Dedifferentiated amniotic fluid mesenchymal stem cell (primary cell): ENCODE results near the gene ASB16.
"Not testable (repeated sequence)": the region's sequence is repeated elsewhere in the genome, so short reads cannot be mapped to it uniquely, and the experiment has no call there.

Experiments used
- DNase-seq: peaks from one replicate; pipeline ENCODE4 v3.0.0-alpha.2; 2016; ENCODE audit errors: extremely low spot score

Gene ASB16

DNA sequence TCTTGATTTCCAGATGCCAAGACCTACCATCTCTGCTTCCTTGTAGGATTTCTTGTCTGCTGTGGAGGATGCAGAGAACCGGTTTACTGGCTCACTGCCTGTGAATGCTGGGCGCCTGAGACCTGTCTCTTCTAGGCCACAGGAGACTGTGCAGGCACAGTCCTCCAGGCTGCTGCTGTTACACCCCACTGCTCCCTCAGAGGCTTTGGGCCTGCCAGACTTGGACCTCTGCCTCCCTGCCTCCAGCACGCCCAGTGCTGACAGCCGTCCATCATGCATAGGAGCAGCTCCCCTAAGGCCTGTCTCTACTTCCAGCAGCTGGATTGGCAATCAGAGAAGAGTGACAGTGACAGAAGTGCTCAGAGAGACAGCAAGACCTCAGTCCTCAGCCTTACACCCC lies 22.7 kb upstream of the ASB16 start:
- DNase-seq: no peak

DNA sequence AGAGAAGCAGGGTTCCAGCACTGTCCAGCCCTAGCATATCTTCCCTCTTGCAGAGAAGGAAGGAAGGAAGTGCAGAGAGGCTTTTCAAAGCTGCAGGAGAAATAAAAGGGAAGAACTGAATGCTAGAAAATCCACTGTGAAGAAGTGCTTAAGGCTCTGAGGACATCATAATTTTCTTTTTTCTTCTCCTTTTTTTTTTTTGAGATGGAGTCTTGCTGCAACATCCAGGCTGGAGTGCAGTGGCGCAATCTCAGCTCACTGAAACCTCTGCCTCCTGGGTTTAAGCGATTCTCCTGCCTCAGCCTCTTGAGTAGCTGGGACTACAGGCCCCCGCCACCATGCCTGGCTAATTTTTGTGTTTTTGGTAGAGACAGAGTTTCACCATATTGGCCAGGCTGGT lies 21.4 kb upstream of the ASB16 start:
- not testable (repeated sequence) for DNase-seq

DNA sequence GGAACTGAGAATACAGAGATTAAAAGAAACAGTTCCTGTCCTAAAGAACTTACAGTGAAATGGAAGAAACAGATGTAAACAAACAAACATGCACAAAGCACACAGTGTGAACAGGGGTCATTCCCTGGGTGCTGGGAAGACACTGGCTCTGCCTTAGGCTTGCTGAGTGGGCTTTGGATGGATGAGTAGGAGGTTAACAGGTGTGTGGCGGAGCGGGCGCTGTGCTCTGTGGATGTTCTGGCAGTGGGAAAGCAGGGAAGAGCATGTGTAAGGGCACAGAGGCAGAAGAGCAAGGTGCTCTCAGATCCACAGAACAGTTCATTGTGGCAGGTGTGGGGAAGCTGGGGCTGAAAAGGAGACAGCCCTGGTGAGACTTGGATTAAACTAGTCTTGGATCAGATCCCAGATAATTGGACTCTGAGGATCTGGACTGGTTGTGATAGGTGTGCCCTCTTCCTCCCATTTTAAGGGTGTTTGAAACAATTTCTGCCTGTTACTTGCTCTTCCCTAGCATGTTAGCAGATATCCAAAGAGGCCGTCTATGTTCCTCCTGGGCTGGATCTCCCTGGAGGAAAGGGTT lies 20.7 kb upstream of the ASB16 start:
- DNase-seq: no peak

DNA sequence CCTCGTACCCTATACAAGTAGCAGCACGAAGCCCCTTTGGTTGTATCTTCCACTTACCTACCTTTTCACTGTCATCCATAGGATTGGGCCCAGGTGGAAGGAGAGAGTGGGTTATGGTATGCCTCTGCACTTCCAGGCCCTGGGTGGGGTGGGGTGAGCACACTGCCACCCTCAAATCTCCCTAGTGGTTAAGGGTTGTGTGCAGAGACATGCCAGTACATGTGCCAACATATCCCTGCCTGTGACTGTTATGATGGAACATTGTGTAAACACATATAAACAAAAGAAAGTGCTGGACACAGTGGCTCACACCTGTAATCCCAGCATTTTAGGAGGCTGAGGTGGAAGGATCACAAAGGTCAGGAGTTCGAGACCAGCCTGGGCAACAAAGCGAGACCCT lies 17.6 kb upstream of the ASB16 start:
- DNase-seq: no peak

DNA sequence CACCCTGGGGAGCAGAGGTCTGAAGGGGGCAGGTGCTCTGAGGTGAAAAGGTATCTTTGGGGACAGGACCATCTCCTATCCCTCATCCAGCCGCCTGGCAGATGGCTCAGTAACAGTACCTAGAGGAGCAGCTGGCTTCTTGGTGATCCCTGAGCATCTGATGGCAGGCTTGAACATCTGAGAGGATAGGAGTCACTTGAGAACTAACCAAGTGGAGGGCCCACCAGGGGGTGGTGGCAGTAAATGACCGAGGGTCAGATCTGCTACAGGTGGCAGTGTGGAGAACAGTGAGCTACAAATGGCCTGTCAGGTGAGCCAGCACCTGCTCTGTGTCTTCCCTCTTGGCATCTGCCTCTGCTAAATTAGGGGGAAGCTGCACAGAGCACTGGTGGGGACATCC lies 15.0 kb upstream of the ASB16 start:
- no peak for DNase-seq

DNA sequence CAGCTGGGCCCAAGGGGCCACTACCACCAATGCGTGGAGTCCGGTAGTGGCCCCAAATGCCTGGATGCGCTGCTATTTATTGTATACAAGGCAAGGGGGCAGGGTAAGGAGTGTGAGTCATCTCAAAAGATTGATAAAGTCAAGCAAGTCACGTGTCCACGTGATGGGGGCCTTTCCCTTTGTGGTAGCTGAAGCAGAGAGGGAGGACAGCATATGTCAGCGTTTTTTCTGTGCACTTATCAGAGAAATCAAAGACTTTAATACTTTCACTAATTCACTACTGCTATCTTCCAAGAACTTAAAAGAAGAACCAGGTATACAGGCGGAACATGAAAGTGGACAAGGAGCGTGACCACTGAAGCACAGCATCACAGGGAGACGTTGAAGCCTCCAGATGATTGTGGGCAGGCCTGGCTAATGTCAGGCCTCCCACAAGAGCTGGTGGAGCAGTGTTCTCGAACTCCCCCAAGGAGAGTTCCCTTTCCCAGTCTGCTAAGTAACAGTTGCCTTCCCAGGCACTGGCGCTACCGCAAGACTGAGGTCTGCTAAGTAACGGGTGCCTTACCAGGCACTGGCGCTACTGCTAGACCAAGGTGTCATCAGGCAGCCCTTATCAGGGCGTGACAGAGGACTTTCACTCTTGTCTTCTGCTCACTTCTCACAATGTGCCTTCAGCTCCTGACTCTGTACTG lies 10.8 kb upstream of the ASB16 start:
- no peak for DNase-seq

DNA sequence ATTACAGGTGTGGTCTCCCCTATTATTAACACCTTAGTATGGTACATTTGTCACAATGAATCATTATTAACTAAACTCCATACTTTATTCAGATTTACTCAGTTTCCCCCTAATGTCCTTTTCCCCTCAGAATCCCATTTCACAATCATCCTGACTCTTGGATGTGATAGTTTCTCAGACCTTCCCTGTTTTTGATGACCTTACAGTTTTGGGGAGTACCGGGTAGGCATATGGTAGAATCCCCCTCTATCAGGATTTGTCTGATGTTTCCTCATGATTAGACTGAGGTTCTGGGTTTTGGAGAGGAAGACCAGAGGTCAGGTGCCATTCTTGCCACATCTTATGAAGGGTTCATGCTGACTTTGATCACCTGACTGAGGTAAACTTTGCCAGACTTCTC lies 6.0 kb upstream of the ASB16 start:
- no peak for DNase-seq

DNA sequence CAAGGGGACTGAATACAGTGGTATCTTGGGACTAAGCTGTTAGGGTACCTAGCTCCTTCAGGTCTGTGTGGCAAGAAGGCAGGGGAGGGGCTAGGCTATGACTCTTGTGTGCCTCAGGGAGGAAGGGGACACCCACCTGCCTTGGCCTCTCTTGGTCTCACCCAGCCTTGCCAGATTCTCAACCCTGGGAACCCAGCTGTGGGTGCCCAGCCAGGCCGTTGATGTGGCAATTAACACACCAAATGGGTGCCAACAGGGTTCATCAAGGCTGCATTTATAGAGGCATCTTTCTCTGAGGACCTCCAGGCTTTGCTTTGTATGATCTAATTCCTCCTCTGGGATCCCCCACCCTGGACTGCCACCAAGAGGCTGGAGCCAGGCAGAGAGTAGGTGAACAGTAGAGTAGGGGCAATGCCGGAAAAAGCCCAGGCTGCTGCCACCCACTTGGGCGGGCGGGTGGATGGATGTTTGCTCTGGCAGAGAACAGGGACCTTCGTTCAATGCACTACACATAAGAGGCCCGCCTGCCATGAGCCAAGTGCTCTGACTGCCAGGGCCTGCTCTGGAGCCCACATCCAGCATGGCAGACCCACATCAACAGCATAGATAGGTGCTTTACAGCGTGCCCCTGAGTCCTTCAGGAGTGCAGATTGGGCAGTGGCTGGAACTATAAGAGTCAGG lies 3.2 kb upstream of the ASB16 start:
- DNase-seq: no peak

DNA sequence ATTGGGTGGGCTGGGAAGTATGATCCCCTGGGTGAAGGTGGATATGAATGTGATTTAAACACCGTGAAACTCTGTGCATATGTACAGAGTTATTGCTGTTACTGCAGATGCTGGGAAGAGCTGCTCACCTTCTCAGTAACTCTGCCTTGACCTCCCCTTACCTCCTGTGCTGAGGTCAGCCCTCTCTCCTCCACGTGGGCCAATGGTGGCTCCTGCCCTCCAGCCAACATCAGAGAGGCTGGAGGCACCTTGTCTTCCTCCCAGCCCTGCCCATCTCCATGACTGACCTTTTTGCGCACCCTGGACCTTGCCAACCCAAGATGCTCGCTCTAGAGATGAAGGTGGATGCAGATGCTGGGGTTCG lies 387 bp upstream of the ASB16 start:
- DNase-seq: no peak

DNA sequence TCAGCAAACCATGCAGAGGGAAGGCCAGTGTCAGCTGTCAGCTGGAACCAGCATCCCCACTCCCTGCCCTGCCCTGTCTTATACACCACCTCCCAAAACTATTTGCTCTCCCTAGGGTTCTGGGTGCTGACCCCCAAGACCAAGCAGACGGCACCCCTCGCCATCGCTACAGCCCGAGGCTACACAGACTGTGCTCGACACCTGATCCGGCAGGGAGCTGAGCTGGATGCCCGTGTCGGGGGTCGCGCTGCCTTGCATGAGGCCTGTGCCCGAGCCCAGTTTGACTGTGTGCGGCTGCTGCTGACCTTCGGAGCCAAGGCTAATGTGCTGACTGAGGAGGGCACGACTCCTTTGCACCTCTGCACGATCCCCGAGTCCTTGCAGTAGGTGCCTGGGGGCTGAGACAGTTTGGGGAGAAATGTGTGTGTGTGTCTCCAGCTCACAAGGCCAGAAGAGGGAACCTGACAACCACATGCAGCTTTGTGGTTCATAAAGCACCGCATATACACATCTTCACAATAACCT lies 1.5 kb downstream of the ASB16 start:
- no peak for DNase-seq

DNA sequence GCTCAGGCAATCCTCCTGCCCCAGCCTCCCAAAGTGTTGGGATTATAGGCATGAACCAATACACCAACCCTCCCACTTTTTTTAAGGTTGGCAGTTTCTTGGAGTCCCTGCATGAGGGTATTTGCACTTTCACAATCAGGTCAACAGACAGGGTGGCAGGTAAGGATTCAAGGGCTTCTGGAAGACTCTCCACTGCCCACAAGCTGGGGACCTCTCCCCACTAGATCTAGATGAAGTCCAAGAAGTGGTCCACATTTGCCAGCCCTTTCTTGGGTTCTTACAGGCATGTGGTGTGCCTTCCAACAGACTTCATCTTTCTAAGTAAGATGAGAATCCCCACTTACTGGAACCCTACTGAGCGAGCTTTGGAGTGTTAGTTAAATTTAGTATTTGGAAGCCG lies 3.9 kb downstream of the ASB16 start:
- no peak for DNase-seq

DNA sequence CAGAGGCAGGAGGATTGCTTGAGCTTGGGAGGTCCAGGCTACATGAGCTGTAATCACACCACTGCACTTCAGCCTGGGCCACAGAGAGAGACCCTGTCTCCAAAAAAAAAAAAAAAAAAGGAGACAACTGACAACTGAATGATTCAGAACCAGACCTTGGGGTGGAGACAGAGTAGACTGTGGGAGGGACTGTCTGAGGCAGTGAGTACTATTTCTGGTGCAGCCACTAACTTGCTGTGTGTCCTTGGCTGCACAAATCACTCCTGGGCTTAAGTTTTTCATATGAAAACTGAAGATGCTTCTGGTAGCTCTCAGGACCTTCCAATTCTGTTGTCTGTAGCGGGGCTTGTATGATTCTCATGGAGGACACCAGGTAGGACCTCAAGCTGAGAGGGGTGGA lies 5.8 kb downstream of the ASB16 start:
- no peak for DNase-seq

DNA sequence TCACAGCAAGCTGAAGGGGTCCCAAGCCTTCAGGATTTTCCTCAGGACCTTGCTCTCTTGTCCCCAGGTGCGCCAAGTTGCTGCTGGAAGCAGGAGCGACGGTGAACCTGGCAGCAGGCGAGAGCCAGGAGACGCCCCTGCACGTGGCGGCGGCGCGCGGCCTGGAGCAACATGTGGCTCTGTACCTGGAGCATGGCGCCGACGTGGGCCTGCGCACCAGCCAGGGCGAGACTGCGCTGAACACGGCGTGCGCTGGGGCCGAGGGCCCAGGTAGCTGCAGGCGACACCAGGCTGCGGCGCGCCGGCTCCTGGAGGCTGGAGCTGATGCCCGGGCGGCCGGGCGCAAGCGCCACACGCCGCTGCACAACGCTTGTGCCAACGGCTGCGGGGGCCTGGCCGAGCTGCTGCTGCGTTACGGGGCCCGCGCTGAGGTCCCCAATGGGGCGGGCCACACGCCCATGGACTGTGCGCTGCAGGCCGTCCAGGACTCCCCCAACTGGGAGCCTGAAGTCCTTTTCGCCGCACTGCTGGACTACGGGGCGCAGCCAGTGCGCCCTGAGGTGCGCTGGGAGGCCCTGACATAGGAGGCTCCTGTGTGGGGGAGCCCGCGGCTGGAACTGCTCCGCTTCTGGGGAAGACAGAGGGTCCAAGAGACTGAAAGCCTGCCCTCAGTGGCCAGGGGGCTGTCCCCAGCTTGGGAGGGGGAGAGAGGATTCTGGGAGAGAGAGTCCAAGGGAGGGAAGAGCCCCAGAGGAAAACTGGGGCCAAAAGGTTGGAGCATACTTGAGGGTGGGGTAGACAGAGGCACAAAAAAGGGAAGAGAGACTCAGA lies 6.4 kb downstream of the ASB16 start:
- no peak for DNase-seq

DNA sequence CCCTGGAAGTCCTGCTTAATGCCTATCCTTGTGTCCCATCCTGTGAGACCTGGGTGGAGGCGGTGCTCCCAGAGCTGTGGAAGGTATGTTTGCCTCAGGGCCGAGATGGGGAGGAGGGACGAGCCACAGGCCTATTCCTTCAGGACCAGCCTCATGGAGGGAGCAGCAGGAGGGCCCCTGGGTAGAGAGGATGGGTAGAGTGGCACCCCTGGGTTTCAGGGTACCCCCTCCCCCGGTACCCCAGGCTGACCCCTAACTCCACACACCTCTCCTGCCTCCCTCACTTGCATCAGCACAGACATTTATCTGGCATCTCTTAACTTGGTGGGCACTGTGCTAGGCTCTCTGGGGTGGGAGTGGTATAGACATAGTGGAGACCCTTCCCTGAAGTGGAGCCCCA lies 7.1 kb downstream of the ASB16 start:
- no peak for DNase-seq

DNA sequence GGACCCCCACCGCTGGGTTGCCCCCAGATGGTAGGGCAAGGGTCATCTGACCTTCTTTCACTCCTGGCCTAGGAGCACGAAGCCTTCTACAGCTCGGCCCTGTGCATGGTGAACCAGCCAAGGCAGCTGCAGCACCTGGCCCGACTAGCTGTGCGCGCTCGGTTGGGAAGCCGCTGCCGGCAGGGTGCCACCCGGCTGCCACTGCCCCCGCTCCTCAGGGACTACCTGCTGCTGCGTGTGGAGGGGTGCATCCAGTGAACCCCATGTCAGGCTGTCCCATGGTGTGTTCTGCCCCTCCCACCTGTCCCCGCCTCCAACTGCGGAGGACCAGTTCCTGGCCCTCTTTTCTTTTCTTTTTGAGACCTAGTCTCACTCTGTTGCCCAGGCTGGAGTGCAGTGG lies 7.6 kb downstream of the ASB16 start:
- no peak for DNase-seq

DNA sequence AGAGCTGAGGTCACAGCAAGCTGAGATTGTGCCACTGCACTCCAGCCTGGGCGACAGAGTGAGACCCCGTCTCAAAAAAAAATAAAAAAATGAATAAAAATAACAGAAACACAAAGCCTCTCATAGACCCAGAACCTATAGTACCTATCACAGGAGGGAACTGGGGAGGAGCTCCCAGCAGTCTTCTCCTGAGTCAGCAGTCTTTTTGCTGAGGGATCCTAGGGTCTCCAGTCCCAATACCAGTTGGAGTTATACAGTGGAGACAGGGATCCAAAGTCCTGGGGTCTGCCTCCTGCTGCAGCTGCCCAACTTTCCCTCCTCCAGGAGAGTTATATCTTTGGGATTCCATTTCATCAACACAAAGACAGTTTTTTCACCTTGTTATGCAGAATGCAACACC lies 12.5 kb downstream of the ASB16 start:
- no peak for DNase-seq

DNA sequence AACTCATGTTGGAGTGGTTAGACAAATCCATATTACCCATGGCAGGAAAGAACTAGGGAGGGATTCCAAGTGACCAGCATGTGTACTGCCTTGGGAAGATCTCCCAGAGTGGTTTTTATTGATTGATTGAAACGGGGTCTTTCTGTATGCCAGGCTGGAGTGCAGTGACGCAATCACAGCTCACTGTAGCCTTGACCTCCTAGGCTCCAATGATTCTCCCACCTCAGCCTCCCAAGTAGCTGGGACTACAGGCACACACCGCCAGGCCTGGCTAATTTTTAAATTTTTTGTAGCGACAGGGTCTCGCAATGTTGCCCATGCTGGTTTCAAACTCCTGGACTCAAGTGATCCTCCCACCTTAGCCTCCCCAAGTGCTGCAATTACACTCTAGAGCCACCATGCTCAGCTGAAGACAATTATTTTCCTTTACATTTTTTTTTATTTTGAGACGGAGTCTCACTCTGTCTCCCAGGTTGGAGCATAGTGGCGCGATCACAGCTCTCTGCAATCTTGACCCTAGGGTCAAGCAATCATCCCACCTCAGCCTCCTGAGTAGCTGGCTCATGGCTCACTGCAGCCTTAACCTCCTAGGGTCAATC lies 13.8 kb downstream of the ASB16 start:
- no peak for DNase-seq

DNA sequence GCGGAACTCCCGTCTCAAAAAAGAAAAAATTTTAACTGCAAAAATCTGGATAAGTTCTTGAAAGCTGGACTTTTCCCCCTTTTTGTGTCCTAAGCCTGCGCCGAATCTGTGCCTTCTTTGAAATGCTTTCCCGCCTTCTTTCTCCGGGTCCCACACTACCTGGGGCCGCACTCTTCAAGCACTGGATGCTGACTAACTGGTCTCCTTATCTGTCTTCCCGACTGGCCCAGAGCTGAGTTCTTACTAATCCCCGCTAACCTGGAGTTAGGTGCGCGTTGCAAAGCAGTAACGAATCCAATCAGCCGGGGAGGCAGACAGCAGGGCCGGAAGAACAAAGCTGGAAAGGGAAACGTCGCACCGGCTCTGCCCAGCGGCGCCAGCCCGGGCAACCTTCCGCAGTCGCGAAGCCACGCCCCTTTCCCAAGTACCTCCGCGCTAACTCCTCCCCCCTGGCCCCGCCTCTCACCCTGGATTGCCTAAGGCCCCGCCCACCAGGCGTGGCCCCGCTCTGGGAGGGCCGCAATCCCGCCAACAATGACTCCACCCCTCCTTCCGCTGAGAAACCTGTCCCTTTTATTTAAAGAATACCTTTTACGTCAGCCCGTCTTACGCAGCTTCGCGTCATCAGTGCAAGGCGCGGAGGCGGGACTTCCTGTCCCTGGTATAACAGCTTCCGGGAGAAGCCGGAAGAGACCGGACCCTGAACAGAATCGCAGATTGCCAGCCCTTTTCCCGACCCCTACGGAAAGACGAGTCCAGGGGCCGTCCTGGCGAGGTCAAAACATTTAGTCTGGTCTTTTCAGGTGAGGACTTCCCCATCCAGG lies 16.0 kb downstream of the ASB16 start, which contains the start of gene TMUB2:
TMUB2 (plus strand) TSS at position 666 of the 824 bp plus-strand sequence. CDS start 737 bp downstream, outside the sequence.
- peak; percentile 100 for DNase-seq

DNA sequence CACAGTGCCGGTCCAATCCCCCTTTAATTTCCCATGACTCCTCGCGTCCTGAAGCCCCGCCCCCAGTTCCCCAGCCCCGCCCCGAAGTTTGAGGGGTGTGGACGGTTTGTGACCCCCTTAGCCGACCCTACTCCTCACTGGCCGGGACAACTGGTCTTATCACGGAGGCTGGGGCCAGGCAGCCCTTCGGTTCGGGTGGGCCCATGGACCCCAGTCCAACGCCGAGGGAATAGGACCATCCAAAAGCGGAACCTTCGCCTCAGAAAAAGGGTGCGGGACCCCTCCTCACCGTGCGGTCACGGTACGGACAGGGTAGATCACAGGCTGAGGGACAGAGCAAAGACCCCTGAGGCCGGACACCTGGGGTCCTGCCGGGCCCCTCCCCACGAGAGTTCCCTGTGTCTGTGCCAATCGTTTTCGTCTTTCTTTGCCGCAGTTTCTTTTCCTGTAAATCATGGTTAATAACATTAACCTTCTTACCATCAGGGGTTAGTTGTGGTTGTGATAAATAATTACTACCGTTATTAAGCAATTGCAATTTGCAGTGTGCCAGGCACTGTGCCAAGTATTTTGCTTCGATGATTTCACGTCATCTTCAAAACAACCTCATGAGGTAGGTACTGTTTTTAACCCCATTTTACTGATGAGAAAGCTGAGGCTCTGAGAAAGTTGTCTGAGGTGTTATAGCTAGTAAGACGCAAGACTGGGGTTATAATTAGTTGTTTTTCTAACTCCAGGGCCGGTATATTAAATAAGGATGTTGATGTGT lies 16.8 kb downstream of the ASB16 start:
- DNase-seq: no peak
